Measurements from ENCODE around the gene NEB.

- no peak for TF ChIP-seq GABPB1 (CRISPR knock-in tag; IDR thresholded peaks at IDR 0.05)
- TF ChIP-seq ZNF558 (CRISPR knock-in tag; IDR thresholded peaks at IDR 0.05; ENCODE audit: borderline replicate concordance), result no peak
- no peak for TF ChIP-seq ZHX1 (CRISPR knock-in tag; IDR thresholded peaks at IDR 0.05; ENCODE audit: low read depth)
- TF ChIP-seq CTCF (CRISPR knock-in tag; IDR thresholded peaks at IDR 0.05), result no peak
- TF ChIP-seq ZNF724P (CRISPR knock-in tag; IDR thresholded peaks at IDR 0.05; ENCODE audit: borderline replicate concordance), result no peak
- no peak for TF ChIP-seq HNF4A (CRISPR knock-in tag; IDR thresholded peaks at IDR 0.05)
- TF ChIP-seq POLR2AphosphoS5 (IDR thresholded peaks at IDR 0.05; ENCODE audit: low read depth, low read length), result no peak
- no peak for TF ChIP-seq FOSL2 (CRISPR knock-in tag; IDR thresholded peaks at IDR 0.05)
- no peak for TF ChIP-seq FOXA1 (IDR thresholded peaks at IDR 0.05)
- no peak for TF ChIP-seq FOXA1 (CRISPR knock-in tag; IDR thresholded peaks at IDR 0.05)
- TF ChIP-seq ESRRA (CRISPR knock-in tag; IDR thresholded peaks at IDR 0.05; ENCODE audit: low read depth), result no peak
- TF ChIP-seq POLR2A (IDR thresholded peaks at IDR 0.05; ENCODE audit: insufficient read depth in 1 of 2, low read depth in 2 of 2, low read length in 2 of 2), result no peak
- TF ChIP-seq PRPF4 (IDR thresholded peaks at IDR 0.05; ENCODE audit: low read depth, low read length, poor library complexity, severe bottlenecking), result no peak
These were observed 5.4 kb downstream of the NEB start for GRCh38 chr2:151728804-151729414.
